Measurements from ENCODE around the gene JPH3. TPM values are rescaled to one million over a fixed set of nuclear protein-coding genes. Genes with fewer than 3 reads are reported as not detected.

JPH3 gene
- total and polyA plus RNA-seq, 4 experiments from 2014 or later: 0.09 TPM; not detected in 3

DNA sequence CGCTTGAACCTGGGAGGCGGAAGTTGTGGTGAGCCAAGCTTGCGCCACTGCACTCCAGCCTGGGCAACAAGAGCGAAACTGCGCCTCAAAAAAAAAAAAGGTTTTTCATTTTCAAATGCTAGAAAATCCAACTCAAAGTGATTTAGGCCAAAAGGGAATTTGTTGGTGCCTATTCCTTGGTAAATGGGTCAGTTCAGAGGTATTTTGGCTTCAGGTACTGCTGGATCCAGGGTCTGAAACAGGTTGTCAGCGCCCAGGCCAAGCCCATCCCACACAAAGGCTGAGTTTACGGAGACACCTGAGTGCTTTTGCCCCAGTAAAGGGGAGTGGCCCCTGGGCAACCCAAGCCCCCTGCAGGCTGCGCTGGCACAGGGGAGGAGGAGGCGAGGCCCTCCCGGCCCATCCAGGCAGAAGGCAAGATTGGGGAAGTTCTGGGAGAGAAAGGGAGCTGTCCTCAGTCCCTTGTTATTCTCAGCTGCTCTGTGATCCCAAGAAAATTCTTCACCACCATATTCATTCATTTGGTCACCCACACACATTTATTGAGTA, 8.5 kb upstream of the JPH3 start:
- Histone ChIP-seq H3K36me3 (ENCODE audit: insufficient read depth, low read length) (no peaks in the 10 kb centered on the region), H3K27ac (ENCODE audit: low read depth, low read length) (no peak overlapping the region), H3K4me3 (ENCODE audit: low read length in 2 of 2) (no peak overlapping the region), H3K27me3 (ENCODE audit: insufficient read depth, low read length) (no peaks in the 10 kb centered on the region), H3K4me1 (ENCODE audit: insufficient read depth, low read length) (no peaks in the 10 kb centered on the region), H3K9me3 (ENCODE audit: control insufficient read depth in 1 of 2, low read length in 2 of 2) (no peaks in the 10 kb centered on the region)
- Mint-ChIP-seq H3K4me3 (no peak overlapping the region), H3K9me3 (peaks cover 0 to 4% (median 0%) of the 10 kb centered on the region in 8 donors), H3K27me3 (peaks cover 15 to 34% of the 10 kb centered on the region in 2 donors), H3K36me3 (no peaks in the 10 kb centered on the region), H3K27ac (no peak overlapping the region), H3K4me1 (no peaks in the 10 kb centered on the region)
- CTCF ChIA-PET (ENCODE audit: partially characterized antibody): no interaction called here
- POLR2A ChIA-PET (ENCODE audit: partially characterized antibody): no interaction called here
- intact Hi-C loops (cut with micrococcal nuclease): no loop called here
- no peak for DNase-seq

DNA sequence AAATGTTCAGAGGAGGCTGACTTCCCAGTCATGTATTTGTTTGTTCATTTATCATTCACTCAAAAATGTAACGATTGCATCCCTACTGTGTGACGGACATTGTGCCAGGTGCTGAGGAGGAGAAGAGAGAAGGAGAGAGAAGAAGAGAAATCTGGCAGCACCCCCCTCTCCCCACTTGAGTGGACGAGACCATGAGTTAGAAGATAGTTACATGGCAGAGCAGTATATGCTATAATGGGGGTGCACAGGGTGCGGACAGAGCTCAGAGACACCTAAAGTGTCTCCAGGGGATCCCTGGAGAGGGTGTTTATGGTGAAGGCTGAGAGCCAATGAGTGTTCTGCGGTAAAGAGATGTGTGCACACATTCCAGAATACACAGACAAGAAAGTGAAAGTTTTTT, 6.6 kb upstream of the JPH3 start:
- Mint-ChIP-seq H3K27me3 (peaks cover 23 to 43% of the 10 kb centered on the region in 2 donors), H3K36me3 (no peaks in the 10 kb centered on the region), H3K4me1 (peaks cover 0 to 3% (median 0%) of the 10 kb centered on the region in 4 donors), H3K9me3 (peaks cover 0 to 13% (median 5%) of the 10 kb centered on the region in 8 donors), H3K4me3 (no peak overlapping the region), H3K27ac (no peak overlapping the region)
- no peaks in the 10 kb centered on the region for H3K36me3 ChIP-seq (ENCODE audit: insufficient read depth, low read length)
- peaks cover 5% of the 10 kb centered on the region for H3K27me3 ChIP-seq (ENCODE audit: insufficient read depth, low read length)
- POLR2A ChIA-PET (ENCODE audit: partially characterized antibody): no interaction called here
- no peak overlapping the region for H3K4me3 ChIP-seq (ENCODE audit: low read length in 2 of 2)
- DNase-seq: no peak
- no peaks in the 10 kb centered on the region for H3K4me1 ChIP-seq (ENCODE audit: insufficient read depth, low read length)
- CTCF ChIA-PET (ENCODE audit: partially characterized antibody): no interaction called here
- no peaks in the 10 kb centered on the region for H3K9me3 ChIP-seq (ENCODE audit: control insufficient read depth in 1 of 2, low read length in 2 of 2)
- intact Hi-C loops (cut with micrococcal nuclease): no loop called here
- H3K27ac ChIP-seq (ENCODE audit: low read depth, low read length): no peak overlapping the region

DNA sequence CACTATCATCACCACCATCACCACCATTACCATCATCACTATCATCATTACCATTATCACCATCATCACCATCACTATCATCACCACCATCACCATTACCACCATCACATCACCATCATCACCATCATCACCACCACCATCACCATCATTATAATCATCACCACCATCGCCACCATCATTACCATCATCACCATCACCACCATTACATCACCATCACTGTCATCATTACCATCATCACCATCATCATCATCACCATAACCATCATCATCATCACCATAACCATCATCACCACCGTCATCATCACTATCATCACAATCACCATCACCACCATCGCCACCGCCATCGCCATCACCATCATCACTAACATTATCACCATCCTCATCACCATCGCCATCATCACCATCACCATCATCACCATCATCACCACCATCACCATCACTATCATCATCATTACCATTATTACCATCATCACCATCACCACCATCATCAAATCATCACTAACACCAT, 4.9 kb upstream of the JPH3 start:
- no peaks in the 10 kb centered on the region for H3K9me3 ChIP-seq (ENCODE audit: control insufficient read depth in 1 of 2, low read length in 2 of 2)
- H3K4me1 ChIP-seq (ENCODE audit: insufficient read depth, low read length): no peaks in the 10 kb centered on the region
- Mint-ChIP-seq H3K9me3 (peaks cover 0 to 13% (median 5%) of the 10 kb centered on the region in 8 donors), H3K4me3 (no peak overlapping the region), H3K27me3 (peaks cover 29 to 40% of the 10 kb centered on the region in 2 donors), H3K36me3 (no peaks in the 10 kb centered on the region), H3K4me1 (peaks cover 0 to 8% (median 0%) of the 10 kb centered on the region in 4 donors), H3K27ac (no peak overlapping the region)
- H3K27me3 ChIP-seq (ENCODE audit: insufficient read depth, low read length): peaks cover 5% of the 10 kb centered on the region
- no peak for DNase-seq
- intact Hi-C loops (cut with micrococcal nuclease): no loop called here
- H3K4me3 ChIP-seq (ENCODE audit: low read length in 2 of 2): no peak overlapping the region
- ChIA-PET POLR2A (ENCODE audit: partially characterized antibody) (interaction anchor here (0.5 kb wide), 1 partner anchor 180 kb away, joined by 3 read pairs; no protein-coding TSS in a partner anchor), CTCF (ENCODE audit: partially characterized antibody) (no interaction called here)
- no peak overlapping the region for H3K27ac ChIP-seq (ENCODE audit: low read depth, low read length)
- H3K36me3 ChIP-seq (ENCODE audit: insufficient read depth, low read length): no peaks in the 10 kb centered on the region

DNA sequence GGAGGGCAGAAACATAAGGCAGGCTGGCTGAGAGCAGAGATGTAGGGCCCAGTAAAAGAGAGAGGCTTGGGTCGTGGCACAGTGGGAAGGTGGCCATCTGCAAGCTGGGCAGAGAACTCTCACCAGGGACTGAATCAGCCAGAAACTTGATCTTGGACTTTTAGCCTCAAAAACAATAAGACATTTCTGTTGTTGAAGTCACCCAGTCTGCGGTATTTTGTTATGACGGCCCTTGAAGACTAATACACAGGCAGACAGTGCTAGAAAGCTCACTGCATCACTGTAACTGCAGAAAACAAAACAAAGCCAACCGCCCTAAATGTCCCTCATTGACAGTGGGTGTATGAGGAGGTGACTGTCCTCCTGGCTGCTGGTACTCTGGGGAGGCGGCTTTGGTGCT, 3.9 kb upstream of the JPH3 start:
- Mint-ChIP-seq H3K4me1 (peaks cover 3 to 14% (median 5%) of the 10 kb centered on the region in 4 donors), H3K9me3 (peaks cover 0 to 13% (median 5%) of the 10 kb centered on the region in 8 donors), H3K27me3 (peaks cover 33 to 41% of the 10 kb centered on the region in 2 donors), H3K4me3 (no peak overlapping the region), H3K27ac (no peak overlapping the region), H3K36me3 (no peaks in the 10 kb centered on the region)
- H3K27me3 ChIP-seq (ENCODE audit: insufficient read depth, low read length): peaks cover 8% of the 10 kb centered on the region
- H3K9me3 ChIP-seq (ENCODE audit: control insufficient read depth in 1 of 2, low read length in 2 of 2): no peaks in the 10 kb centered on the region
- ChIA-PET POLR2A (ENCODE audit: partially characterized antibody) (no interaction called here), CTCF (ENCODE audit: partially characterized antibody) (no interaction called here)
- no peak for DNase-seq
- H3K27ac ChIP-seq (ENCODE audit: low read depth, low read length): no peak overlapping the region
- H3K36me3 ChIP-seq (ENCODE audit: insufficient read depth, low read length): no peaks in the 10 kb centered on the region
- no peak overlapping the region for H3K4me3 ChIP-seq (ENCODE audit: low read length in 2 of 2)
- no peaks in the 10 kb centered on the region for H3K4me1 ChIP-seq (ENCODE audit: insufficient read depth, low read length)
- intact Hi-C loops (cut with micrococcal nuclease): no loop called here

DNA sequence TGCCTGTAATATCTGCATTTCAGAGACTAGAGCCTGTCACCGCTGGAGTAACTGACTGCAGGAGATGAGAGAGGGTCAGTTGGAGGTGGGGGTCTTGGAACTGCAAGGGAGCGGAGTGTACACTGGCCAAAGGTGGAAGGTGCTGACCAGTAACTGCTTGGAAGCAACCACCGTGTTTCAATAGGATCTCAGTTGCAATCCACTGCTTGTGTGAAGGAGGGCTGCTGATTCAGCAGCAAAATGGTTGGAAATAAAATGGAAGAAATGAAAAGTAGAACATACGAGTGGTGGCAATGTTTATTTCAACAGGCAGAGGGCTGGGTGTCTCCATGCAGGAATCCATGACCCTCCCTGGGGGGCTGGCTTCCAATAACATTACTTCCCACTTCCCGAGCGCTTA, 2.1 kb upstream of the JPH3 start:
- no peak overlapping the region for H3K27ac ChIP-seq (ENCODE audit: low read depth, low read length)
- no peak for DNase-seq
- H3K4me3 ChIP-seq (ENCODE audit: low read length in 2 of 2): no peak overlapping the region
- Mint-ChIP-seq H3K4me1 (peaks cover 3 to 19% (median 7%) of the 10 kb centered on the region in 4 donors), H3K27me3 (peaks cover 41 to 46% of the 10 kb centered on the region in 2 donors), H3K4me3 (peak overlapping the region in 2 of 8 donors; percentile 40 to 55), H3K9me3 (peaks cover 0 to 13% (median 5%) of the 10 kb centered on the region in 8 donors), H3K27ac (no peak overlapping the region), H3K36me3 (no peaks in the 10 kb centered on the region)
- POLR2A ChIA-PET (ENCODE audit: partially characterized antibody): no interaction called here
- H3K36me3 ChIP-seq (ENCODE audit: insufficient read depth, low read length): no peaks in the 10 kb centered on the region
- no peaks in the 10 kb centered on the region for H3K9me3 ChIP-seq (ENCODE audit: control insufficient read depth in 1 of 2, low read length in 2 of 2)
- CTCF ChIA-PET (ENCODE audit: partially characterized antibody): no interaction called here
- intact Hi-C loops (cut with micrococcal nuclease): no loop called here
- H3K27me3 ChIP-seq (ENCODE audit: insufficient read depth, low read length): peaks cover 12% of the 10 kb centered on the region
- H3K4me1 ChIP-seq (ENCODE audit: insufficient read depth, low read length): no peaks in the 10 kb centered on the region

DNA sequence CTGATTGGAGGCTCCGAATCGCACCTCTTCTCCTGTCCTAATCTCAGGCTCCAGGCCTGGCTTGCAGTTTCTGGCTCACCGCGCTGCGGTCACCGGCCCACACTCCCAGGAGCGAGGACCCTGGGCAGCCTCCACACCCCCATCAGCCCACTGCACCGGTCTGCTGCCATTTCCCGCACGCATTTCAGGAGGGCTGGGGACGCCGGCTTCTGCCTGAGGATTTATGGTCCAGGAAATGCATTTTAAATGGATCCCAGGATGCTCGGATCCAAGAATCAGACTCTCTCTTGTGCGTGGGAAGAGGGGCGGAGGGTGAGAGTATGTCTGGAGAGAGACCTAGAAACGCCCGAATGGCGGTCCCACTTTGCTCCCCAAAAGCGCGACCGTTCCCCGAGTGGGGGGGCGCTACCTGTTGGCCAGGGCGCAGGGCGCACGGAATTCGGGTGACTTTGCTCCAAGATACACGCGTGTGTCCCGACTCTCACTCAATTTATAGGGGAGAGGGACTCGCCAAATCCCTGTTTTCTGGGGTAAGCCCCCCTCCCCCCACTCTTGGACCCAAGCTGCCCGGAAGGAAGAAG, 817 bp upstream of the JPH3 start:
- no peak for DNase-seq

DNA sequence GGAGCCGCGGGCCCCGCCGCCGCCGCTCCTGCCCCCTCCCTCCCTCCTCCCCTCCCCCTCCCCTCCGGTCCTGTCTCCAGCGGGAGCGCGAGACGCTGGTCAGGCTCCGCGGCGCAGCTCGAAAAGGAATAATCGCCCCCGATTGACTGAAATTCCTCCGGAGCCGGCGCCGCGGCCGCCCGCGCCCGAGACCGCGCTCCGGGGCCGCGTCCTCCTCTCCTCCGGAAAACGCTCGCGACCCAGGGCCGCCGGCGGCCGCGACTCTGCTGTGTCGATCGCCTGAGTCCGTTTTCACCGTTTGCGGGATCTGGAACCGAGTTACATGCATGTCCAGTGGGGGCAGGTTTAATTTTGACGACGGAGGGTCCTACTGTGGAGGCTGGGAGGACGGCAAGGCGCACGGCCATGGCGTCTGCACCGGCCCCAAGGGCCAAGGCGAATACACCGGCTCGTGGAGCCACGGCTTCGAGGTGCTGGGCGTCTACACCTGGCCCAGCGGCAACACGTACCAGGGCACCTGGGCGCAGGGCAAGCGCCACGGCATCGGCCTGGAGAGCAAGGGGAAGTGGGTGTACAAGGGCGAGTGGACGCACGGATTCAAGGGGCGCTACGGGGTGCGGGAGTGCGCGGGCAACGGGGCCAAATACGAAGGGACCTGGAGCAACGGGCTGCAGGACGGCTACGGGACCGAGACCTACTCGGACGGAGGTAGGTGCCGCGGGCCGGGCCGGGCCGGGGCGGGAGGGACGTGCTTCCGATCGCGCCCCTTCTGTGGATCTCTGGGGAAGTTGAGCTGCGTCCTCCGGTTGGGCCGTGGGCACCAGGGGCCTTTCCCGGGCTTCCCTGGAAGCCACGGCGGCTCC, 744 bp downstream of the JPH3 start:
- H3K4me3 ChIP-seq (ENCODE audit: low read length in 2 of 2): no peak overlapping the region
- H3K4me3 Mint-ChIP-seq: peak overlapping the region in 7 of 8 donors; percentile 28 to 73 (median 48)
- H3K9me3 ChIP-seq (ENCODE audit: control insufficient read depth in 1 of 2, low read length in 2 of 2): no peaks in the 10 kb centered on the region
- intact Hi-C loops (cut with micrococcal nuclease): no loop called here
- peaks cover 12% of the 10 kb centered on the region for H3K27me3 ChIP-seq (ENCODE audit: insufficient read depth, low read length)
- DNase-seq: no peak
- H3K27ac ChIP-seq (ENCODE audit: low read depth, low read length): no peak overlapping the region
- peaks cover 59% of the 10 kb centered on the region in 2 donors for H3K27me3 Mint-ChIP-seq
- POLR2A ChIA-PET (ENCODE audit: partially characterized antibody): no interaction called here
- H3K27ac Mint-ChIP-seq: no peak overlapping the region
- peaks cover 3 to 19% (median 7%) of the 10 kb centered on the region in 4 donors for H3K4me1 Mint-ChIP-seq
- peaks cover 0 to 13% (median 5%) of the 10 kb centered on the region in 8 donors for H3K9me3 Mint-ChIP-seq
- no peaks in the 10 kb centered on the region for H3K36me3 Mint-ChIP-seq
- H3K4me1 ChIP-seq (ENCODE audit: insufficient read depth, low read length): no peaks in the 10 kb centered on the region
- H3K36me3 ChIP-seq (ENCODE audit: insufficient read depth, low read length): no peaks in the 10 kb centered on the region
- CTCF ChIA-PET (ENCODE audit: partially characterized antibody): no interaction called here

More for the DNA sequence above, 817 bp upstream of the JPH3 start:
- no peaks in the 10 kb centered on the region for H3K4me1 ChIP-seq (ENCODE audit: insufficient read depth, low read length)
- Mint-ChIP-seq H3K9me3 (peaks cover 0 to 10% (median 5%) of the 10 kb centered on the region in 8 donors), H3K4me3 (peak overlapping the region in 3 of 8 donors; percentile 23 to 37 (median 30)), H3K27ac (no peak overlapping the region), H3K27me3 (peaks cover 45 to 47% of the 10 kb centered on the region in 2 donors), H3K36me3 (no peaks in the 10 kb centered on the region), H3K4me1 (peaks cover 3 to 19% (median 7%) of the 10 kb centered on the region in 4 donors)
- H3K36me3 ChIP-seq (ENCODE audit: insufficient read depth, low read length): no peaks in the 10 kb centered on the region
- H3K9me3 ChIP-seq (ENCODE audit: control insufficient read depth in 1 of 2, low read length in 2 of 2): no peaks in the 10 kb centered on the region
- H3K27me3 ChIP-seq (ENCODE audit: insufficient read depth, low read length): peaks cover 12% of the 10 kb centered on the region
- no peak overlapping the region for H3K4me3 ChIP-seq (ENCODE audit: low read length in 2 of 2)
- CTCF ChIA-PET (ENCODE audit: partially characterized antibody): no interaction called here
- POLR2A ChIA-PET (ENCODE audit: partially characterized antibody): no interaction called here
- intact Hi-C loops (cut with micrococcal nuclease): no loop called here
- H3K27ac ChIP-seq (ENCODE audit: low read depth, low read length): no peak overlapping the region
